Mammary epithelial cell (primary cell): ENCODE data around the gene SEMA3C.

Experiments used
- EZH2 ChIP-seq: IDR thresholded peaks from 2 replicates; pipeline ENCODE4 v1.6.1; 2012; ENCODE audit warnings: low read length, inconsistent platforms, borderline replicate concordance
- TF ChIP-seq, protein P1 (sequence below), 2 donors: IDR thresholded peaks in 1 of 2; conservative IDR thresholded peaks in 1 of 2; 2 replicates each; pipeline ENCODE4 v1.5.1; 2011 to 2012; ENCODE audit warnings: inconsistent platforms in 2 of 2, low read length in 2 of 2, mild to moderate bottlenecking in 2 of 2, control low read depth in 1 of 2, low read depth in 1 of 2; ENCODE audit not compliant: insufficient read depth in 1 of 2; ENCODE audit errors: extremely low read depth in 1 of 2

DNA sequence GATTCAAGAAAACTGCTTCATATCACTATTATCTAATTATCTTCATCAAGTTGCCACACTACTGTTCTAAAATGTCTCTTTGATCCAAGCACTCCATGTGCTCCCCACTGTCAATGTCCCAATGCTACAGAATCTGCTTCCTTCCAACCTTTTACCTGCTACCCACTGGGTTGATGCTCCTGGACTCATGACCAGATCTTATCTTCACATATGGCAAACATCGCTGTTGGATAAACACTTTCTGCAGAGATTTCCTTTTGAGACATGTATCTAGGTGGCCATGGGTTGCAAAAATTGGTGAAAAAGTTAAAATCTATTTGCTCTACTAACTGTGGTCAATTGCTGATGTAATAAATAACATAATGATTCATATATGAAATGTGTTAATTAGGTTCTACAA lies 24.5 kb upstream of the SEMA3C start:
- TF ChIP-seq, protein P1, sequence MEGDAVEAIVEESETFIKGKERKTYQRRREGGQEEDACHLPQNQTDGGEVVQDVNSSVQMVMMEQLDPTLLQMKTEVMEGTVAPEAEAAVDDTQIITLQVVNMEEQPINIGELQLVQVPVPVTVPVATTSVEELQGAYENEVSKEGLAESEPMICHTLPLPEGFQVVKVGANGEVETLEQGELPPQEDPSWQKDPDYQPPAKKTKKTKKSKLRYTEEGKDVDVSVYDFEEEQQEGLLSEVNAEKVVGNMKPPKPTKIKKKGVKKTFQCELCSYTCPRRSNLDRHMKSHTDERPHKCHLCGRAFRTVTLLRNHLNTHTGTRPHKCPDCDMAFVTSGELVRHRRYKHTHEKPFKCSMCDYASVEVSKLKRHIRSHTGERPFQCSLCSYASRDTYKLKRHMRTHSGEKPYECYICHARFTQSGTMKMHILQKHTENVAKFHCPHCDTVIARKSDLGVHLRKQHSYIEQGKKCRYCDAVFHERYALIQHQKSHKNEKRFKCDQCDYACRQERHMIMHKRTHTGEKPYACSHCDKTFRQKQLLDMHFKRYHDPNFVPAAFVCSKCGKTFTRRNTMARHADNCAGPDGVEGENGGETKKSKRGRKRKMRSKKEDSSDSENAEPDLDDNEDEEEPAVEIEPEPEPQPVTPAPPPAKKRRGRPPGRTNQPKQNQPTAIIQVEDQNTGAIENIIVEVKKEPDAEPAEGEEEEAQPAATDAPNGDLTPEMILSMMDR (conservative IDR thresholded peaks at IDR 0.05 in 1 of 2, IDR thresholded peaks at IDR 0.05 in 1 of 2; ENCODE audit: extremely low read depth in 1 of 2, insufficient read depth in 1 of 2, low read depth in 1 of 2, low read length in 2 of 2): no peak
- TF ChIP-seq EZH2: no peak
